HCT116 (cell line): ENCODE data around the gene RASL12. TPM values are rescaled to one million over a fixed set of nuclear protein-coding genes. Genes with fewer than 3 reads are reported as not detected.

Experiments
- ATAC-seq: fragments of 200-7000 bp; cut with Tn5 transposase; 2 replicates; pipeline ENCODE4 v1.9.1; 2020; ENCODE audit warnings: mild to moderate bottlenecking, moderate library complexity
- BruUV-seq: library from RNA; stranded (reverse); fragments of 400-500 nt; replicated peaks from 2 replicates; lab custom pipeline; 2021; lab: Mats Ljungman, UMichigan
- CTCF ChIA-PET: fragments of 300-600 bp; sonication (Branson Sonifier 250); formaldehyde crosslinking; loops from one replicate; lab custom pipeline; 2021; ENCODE audit warnings: antibody characterized with exemption; lab: Charles Lee
- POLR2A ChIA-PET: fragments of 300-600, 350-600 bp; sonication (Branson Sonifier 250); formaldehyde crosslinking; loops from one replicate; lab custom pipeline; 2021; ENCODE audit warnings: antibody characterized with exemption; lab: Charles Lee
- RAD21 ChIA-PET, 2 experiments: fragments of 300-600 bp; sonication (Branson Sonifier 250); formaldehyde crosslinking; loops; one replicate each; lab custom pipeline; 2023; ENCODE audit warnings: low total read pairs in 2 of 2; ENCODE audit not compliant: uncharacterized antibody in 2 of 2, unreplicated experiment in 2 of 2, low non-redundant PET in 1 of 2; lab: Charles Lee
- DNase-seq: peaks from one replicate; pipeline ENCODE4 v3.0.0-alpha.2; 2010; ENCODE audit warnings: low read depth, low spot score
- H2AFZ ChIP-seq: fragments of 200-600 bp; shearing (Covaris generic), sonication (generic); 2 replicates; pipeline ENCODE4 v1.6.1; 2017; ENCODE audit warnings: low read depth, mixed run types, mixed read lengths, antibody characterized with exemption, low read length; ENCODE audit not compliant: poor library complexity, severe bottlenecking
- H3K27ac ChIP-seq: 2 replicates; pipeline ENCODE4 v1.5.1; 2012; ENCODE audit warnings: low read depth, low read length
- H3K27me3 ChIP-seq: fragments of 200-600 bp; sonication (generic); 2 replicates; pipeline ENCODE4 v1.6.1; 2016; ENCODE audit warnings: mixed run types, low read length, mixed read lengths; ENCODE audit not compliant: insufficient read depth
- H3K36me3 ChIP-seq, 2 experiments: fragments of 200-500 bp in 1 of 2; fragments of 200-600 bp in 1 of 2; sonication (Bioruptor generic) in 1 of 2; sonication (generic) in 1 of 2; 2 replicates each; pipeline versions ENCODE4 v1.5.1 to v1.6.1; 2014 to 2016; ENCODE audit warnings: low read length in 2 of 2, inconsistent platforms in 1 of 2, mixed read lengths in 1 of 2, mixed run types in 1 of 2; ENCODE audit not compliant: insufficient read depth in 2 of 2, control insufficient read depth in 1 of 2
- H3K4me1 ChIP-seq, 2 experiments: fragments of 200-600 bp in 1 of 2; sonication (generic) in 1 of 2; 2 replicates each; pipeline versions ENCODE4 v1.5.1 to v1.6.1; 2012 to 2017; ENCODE audit warnings: low read length in 2 of 2, inconsistent platforms in 1 of 2, mild to moderate bottlenecking in 1 of 2, mixed read lengths in 1 of 2, mixed run types in 1 of 2, moderate library complexity in 1 of 2; ENCODE audit not compliant: insufficient read depth in 2 of 2, control insufficient read depth in 1 of 2
- H3K4me2 ChIP-seq: fragments of 200-600 bp; sonication (generic); 2 replicates; pipeline ENCODE4 v1.6.1; 2017; ENCODE audit warnings: mixed run types, low read length, mixed read lengths
- H3K4me3 ChIP-seq, 2 experiments: fragments of 200-600 bp in 1 of 2; sonication (generic) in 1 of 2; replicated peaks in 1 of 2; 2 replicates each; pipeline ENCODE4 v1.5.1; 2011 to 2016; ENCODE audit warnings: low read length in 2 of 2, control low read depth in 1 of 2, low read depth in 1 of 2, mild to moderate bottlenecking in 1 of 2, mixed read lengths in 1 of 2, mixed run types in 1 of 2
- H3K79me2 ChIP-seq: fragments of 200-600 bp; sonication (generic); 2 replicates; pipeline ENCODE4 v1.6.1; 2017; ENCODE audit warnings: mild to moderate bottlenecking, mixed run types, low read length, moderate library complexity, mixed read lengths; ENCODE audit not compliant: insufficient read depth
- H3K9ac ChIP-seq: fragments of 200-600 bp; sonication (generic); 2 replicates; pipeline ENCODE4 v1.6.1; 2016; ENCODE audit warnings: low read length, mixed read lengths
- H3K9me2 ChIP-seq: fragments of 200-600 bp; sonication (generic), shearing (Covaris generic); 2 replicates; pipeline ENCODE4 v1.6.1; 2017; ENCODE audit warnings: mixed run types, mild to moderate bottlenecking, moderate library complexity; ENCODE audit not compliant: insufficient read depth
- H3K9me3 ChIP-seq, 2 experiments: fragments of 200-500 bp in 1 of 2; fragments of 200-600 bp in 1 of 2; sonication (Bioruptor generic) in 1 of 2; sonication (generic) in 1 of 2; 2 replicates each; pipeline ENCODE4 v1.6.1; 2014 to 2017; ENCODE audit warnings: low read length in 2 of 2, mixed read lengths in 2 of 2, inconsistent platforms in 1 of 2, low read depth in 1 of 2, mild to moderate bottlenecking in 1 of 2, mixed run types in 1 of 2, moderate library complexity in 1 of 2; ENCODE audit not compliant: control insufficient read depth in 1 of 2, insufficient read depth in 1 of 2
- H4K20me1 ChIP-seq: fragments of 200-600 bp; sonication (generic), shearing (Covaris generic); 2 replicates; pipeline ENCODE4 v1.6.1; 2017; ENCODE audit warnings: mixed run types, mild to moderate bottlenecking, moderate library complexity; ENCODE audit not compliant: insufficient read depth
- CTCF ChIP-seq, 3 experiments: fragments of 200-600 bp in 1 of 3; sonication (generic) in 1 of 3; IDR thresholded peaks in 2 of 3; conservative IDR thresholded peaks in 1 of 3; 2 replicates each; pipeline ENCODE4 v1.5.1; 2012 to 2017; ENCODE audit warnings: low read depth in 2 of 3, low read length in 2 of 3, antibody characterized with exemption in 1 of 3, borderline replicate concordance in 1 of 3, control low read depth in 1 of 3, mild to moderate bottlenecking in 1 of 3, mixed read lengths in 1 of 3, mixed run types in 1 of 3, moderate library complexity in 1 of 3; ENCODE audit not compliant: insufficient read depth in 1 of 3
- SIN3A ChIP-seq: IDR thresholded peaks from 2 replicates; pipeline ENCODE4 v1.6.1; 2012; ENCODE audit warnings: low read depth
- ZNF274 ChIP-seq: fragments of 200-500 bp; sonication (Bioruptor generic); IDR thresholded peaks from 2 replicates; pipeline ENCODE4 v1.6.1; 2014; ENCODE audit warnings: mild to moderate bottlenecking, low read depth, low read length, inconsistent platforms
- intact Hi-C: fragments of 100-400 bp; cut with micrococcal nuclease; formaldehyde crosslinking; loops from 2 replicates; pipeline ENCODE4 v1.10.0; 2022
- total RNA-seq: library from RNA; stranded (reverse); gene quantifications from one replicate; pipeline ENCODE4 v1.2.1, GENCODE V29; 2021; ENCODE audit not compliant: unreplicated experiment

Gene RASL12
- total RNA-seq, 1 experiment from 2014 or later, result 0.25 TPM

DNA sequence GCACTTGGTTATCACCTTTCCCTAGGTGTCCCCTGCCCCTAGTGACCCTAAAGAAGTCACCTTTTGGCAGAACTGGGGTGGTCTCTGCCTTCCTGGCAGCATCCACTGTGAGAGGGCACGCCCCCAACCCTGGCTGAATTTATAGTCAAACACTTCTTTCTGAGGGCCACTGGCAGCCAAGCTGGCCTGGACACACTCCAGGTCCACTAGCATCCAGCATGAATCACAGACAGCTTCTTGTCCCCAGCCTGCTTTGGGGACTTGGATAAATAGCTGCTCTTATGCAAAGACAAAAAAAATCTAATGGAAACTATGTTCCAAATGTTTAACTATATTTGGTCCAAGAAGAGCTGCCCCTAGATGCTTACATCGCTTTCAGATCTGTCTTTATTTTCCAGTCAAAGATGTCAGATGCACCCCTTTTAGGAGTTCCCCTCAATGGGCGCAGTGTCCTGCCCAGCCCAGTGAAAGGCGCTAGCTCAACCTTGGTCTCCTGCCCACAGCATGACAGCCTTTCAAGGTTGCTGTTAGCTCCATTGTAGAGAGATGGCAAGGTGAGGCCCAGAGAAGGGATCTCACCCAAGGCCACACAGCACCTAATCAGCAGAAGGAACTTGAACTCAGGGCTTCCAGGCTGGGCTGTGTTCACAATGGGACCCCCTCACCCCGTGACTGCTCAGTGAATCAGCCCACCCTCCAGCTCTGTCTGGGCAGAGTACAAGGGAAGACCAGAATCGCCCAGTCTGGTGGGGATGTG, 7.0 kb downstream of the RASL12 start:
- ChIA-PET RAD21 (interaction anchor here in 1 of 2 experiments (0.7 kb wide), 1 partner anchor 41 kb away, joined by 3 read pairs; no protein-coding TSS in a partner anchor), CTCF (interaction anchor here (1.5 kb wide), 1 partner anchor 27 kb away, joined by 3 read pairs; no protein-coding TSS in a partner anchor)

More for the DNA sequence above, 7.0 kb downstream of the RASL12 start:
- H2AFZ ChIP-seq, result no peak overlapping the region
- no peaks in the 10 kb centered on the region for H3K9me3 ChIP-seq
- H4K20me1 ChIP-seq, result no peaks in the 10 kb centered on the region
- no peaks in the 10 kb centered on the region for H3K27me3 ChIP-seq
- intact Hi-C loops, result no loop called here
- no peak overlapping the region for H3K9ac ChIP-seq
- DNase-seq (no peak), ATAC-seq (no peak)
- no peak overlapping the region for H3K4me2 ChIP-seq
- POLR2A ChIA-PET, result no interaction called here
- H3K79me2 ChIP-seq, result no peaks in the 10 kb centered on the region
- TF ChIP-seq SIN3A, result no peak
- TF ChIP-seq ZNF274, result no peak
- TF ChIP-seq CTCF (IDR thresholded peaks at IDR 0.05 in 2 of 3, conservative IDR thresholded peaks at IDR 0.05 in 1 of 3; ENCODE audit: borderline replicate concordance in 1 of 3, insufficient read depth in 1 of 3, low read depth in 2 of 3, low read length in 2 of 3), result 0 out of 6 replicates have a peak, but pooled peaks of 1 of the 3 experiments have one; percentile 9
- H3K9me2 ChIP-seq, result no peaks in the 10 kb centered on the region
- H3K36me3 ChIP-seq, result no peaks in the 10 kb centered on the region
- no peak overlapping the region for H3K27ac ChIP-seq
- peaks cover 17 to 25% of the 10 kb centered on the region in 2 experiments for H3K4me1 ChIP-seq
- no peak overlapping the region for H3K4me3 ChIP-seq
- BruUV-seq, result no TSS peak
